Measurements from ENCODE around the gene ARMC9. TPM values are rescaled to one million over a fixed set of nuclear protein-coding genes. Genes with fewer than 3 reads are reported as not detected.
"Not testable (repeated sequence)": the region's sequence is repeated elsewhere in the genome, so short reads cannot be mapped to it uniquely, and the experiment has no call there.

Gene ARMC9
- total RNA-seq, 2 experiments from 2014 or later = 5.7 to 7.4 TPM

GRCh38 chr2:231399853-231400680, 201.6 kb downstream of the ARMC9 start:
- POLR2A ChIA-PET = no interaction called here

GRCh38 chr2:231400681-231401080, 202.2 kb downstream of the ARMC9 start:
- POLR2A ChIA-PET = not testable (repeated sequence)

More at GRCh38 chr2:231399853-231400680, 201.6 kb downstream of the ARMC9 start:
- CTCF ChIA-PET = interaction anchor here (0.6 kb wide), 1 partner anchor 407 kb away, joined by 3 read pairs; no protein-coding TSS in a partner anchor

GRCh38 chr2:231401101-231401500, 202.7 kb downstream of the ARMC9 start:
- CTCF ChIA-PET = interaction anchor here (0.6 kb wide), 1 partner anchor 27 kb away, joined by 4 read pairs; no protein-coding TSS in a partner anchor
- POLR2A ChIA-PET = not testable (repeated sequence)

More at GRCh38 chr2:231400681-231401080, 202.2 kb downstream of the ARMC9 start:
- CTCF ChIA-PET = interaction anchor here (0.6 kb wide), 1 partner anchor 28 kb away, joined by 4 read pairs; no protein-coding TSS in a partner anchor

- POLR2A ChIA-PET = not testable (repeated sequence)
- CTCF ChIA-PET = interaction anchor here (0.9 to 1.7 kb wide), 2 partner anchors 48 to 176 kb away, joined by 3 to 6 read pairs; no protein-coding TSS in a partner anchor
Observed at GRCh38 chr2:231403421-231404182, 205.2 kb downstream of the ARMC9 start.

- CTCF ChIA-PET = interaction anchor here (0.9 to 2.5 kb wide), 2 partner anchors 22 to 48 kb away, joined by 3 to 8 read pairs; no protein-coding TSS in a partner anchor
- POLR2A ChIA-PET = not testable (repeated sequence)
Observed at GRCh38 chr2:231404183-231404578, 205.8 kb downstream of the ARMC9 start.

- CTCF ChIA-PET = interaction anchor here (0.9 to 2.5 kb wide), 10 partner anchors 9 to 182 kb away, joined by 3 to 8 read pairs (median 4); partner anchors contain the start of gene NCL
- POLR2A ChIA-PET = not testable (repeated sequence)
Observed at GRCh38 chr2:231405601-231406367, 207.4 kb downstream of the ARMC9 start.

- CTCF ChIA-PET = interaction anchor here (0.6 to 1.6 kb wide), 2 partner anchors 8 to 44 kb away, joined by 4 read pairs; no protein-coding TSS in a partner anchor
- POLR2A ChIA-PET = not testable (repeated sequence)
Observed at GRCh38 chr2:231407686-231408085, 209.3 kb downstream of the ARMC9 start.

- POLR2A ChIA-PET = not testable (repeated sequence)
- CTCF ChIA-PET = interaction anchor here (0.6 kb wide), 1 partner anchor 44 kb away, joined by 4 read pairs; no protein-coding TSS in a partner anchor
Observed at GRCh38 chr2:231408304-231408703, 209.9 kb downstream of the ARMC9 start.

GRCh38 chr2:231409776-231410175, 211.3 kb downstream of the ARMC9 start:
- ChIA-PET POLR2A (interaction anchor here (0.7 kb wide), 1 partner anchor 11 kb away, joined by 4 read pairs; no protein-coding TSS in a partner anchor), CTCF (no interaction called here)

GRCh38 chr2:231410293-231411004, 212.0 kb downstream of the ARMC9 start:
- POLR2A ChIA-PET = no interaction called here
- CTCF ChIA-PET = interaction anchor here (0.6 to 1.5 kb wide), 6 partner anchors 9 to 358 kb away, joined by 3 to 6 read pairs (median 4); no protein-coding TSS in a partner anchor

- POLR2A ChIA-PET = no interaction called here
- CTCF ChIA-PET = interaction anchor here (0.6 to 1.5 kb wide), 7 partner anchors 8 to 359 kb away, joined by 3 to 6 read pairs (median 3); no protein-coding TSS in a partner anchor
Observed at GRCh38 chr2:231411237-231411636, 212.8 kb downstream of the ARMC9 start.

- POLR2A ChIA-PET = no interaction called here
- CTCF ChIA-PET = interaction anchor here (0.8 to 1.5 kb wide), 11 partner anchors 11 to 308 kb away, joined by 3 to 6 read pairs (median 3); no protein-coding TSS in a partner anchor
Observed at GRCh38 chr2:231411831-231412617, 213.6 kb downstream of the ARMC9 start.

GRCh38 chr2:231412618-231412963, 214.2 kb downstream of the ARMC9 start:
- ChIA-PET CTCF (interaction anchor here (0.8 to 1.3 kb wide), 8 partner anchors 11 to 185 kb away, joined by 3 to 6 read pairs (median 3); no protein-coding TSS in a partner anchor), POLR2A (no interaction called here)

- POLR2A ChIA-PET = no interaction called here
- CTCF ChIA-PET = no interaction called here
Observed at GRCh38 chr2:231413456-231413855, 215.0 kb downstream of the ARMC9 start.

GRCh38 chr2:231413921-231414476, 215.6 kb downstream of the ARMC9 start:
- ChIA-PET CTCF (no interaction called here), POLR2A (no interaction called here)

GRCh38 chr2:231415029-231415428, 216.6 kb downstream of the ARMC9 start:
- ChIA-PET CTCF (interaction anchor here (0.6 to 1.6 kb wide), 3 partner anchors 8 to 94 kb away, joined by 3 to 4 read pairs (median 4); no protein-coding TSS in a partner anchor), POLR2A (no interaction called here)
